SKM-1 (cell line): ENCODE results near the gene DAP3.
"Not testable (repeated sequence)": the region's sequence is repeated elsewhere in the genome, so short reads cannot be mapped to it uniquely, and the experiment has no call there.

Experiments
- DNase-seq: peaks from one replicate; lab custom pipeline; 2025; ENCODE audit not compliant: unreplicated experiment; lab: John Stamatoyannopoulos, UW

The DAP3 gene

DNA sequence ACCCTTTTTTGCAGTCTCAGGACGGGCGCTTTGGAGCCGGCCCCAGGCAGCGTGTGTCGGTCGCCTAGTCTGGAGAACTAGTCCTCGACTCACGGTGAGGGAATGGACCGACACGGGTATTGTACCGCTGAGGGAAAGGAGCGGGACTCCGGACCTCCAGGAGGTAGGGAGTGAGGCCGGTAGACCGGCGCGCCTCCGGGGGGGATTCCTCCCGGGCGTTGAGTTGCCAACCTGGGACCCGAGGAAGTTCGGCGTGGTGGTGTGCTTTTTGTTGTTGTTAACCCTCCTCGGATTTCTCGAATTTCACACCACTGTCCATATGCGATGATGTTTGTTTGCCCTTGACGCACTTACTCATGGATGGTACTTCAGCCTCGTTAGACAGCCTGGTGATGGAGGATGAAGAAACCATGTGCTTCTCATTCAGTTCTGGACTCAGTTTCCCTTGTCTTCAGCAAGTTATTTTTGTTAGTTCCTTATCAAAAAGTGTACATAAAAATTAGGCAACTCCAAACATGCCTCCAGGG is at the start of gene DAP3:
Gene DAP3 (plus strand): TSS at position 11 of the 527 bp plus-strand sequence. CDS start 20,689 bp downstream, outside the sequence.
- not testable (repeated sequence) for DNase-seq

DNA sequence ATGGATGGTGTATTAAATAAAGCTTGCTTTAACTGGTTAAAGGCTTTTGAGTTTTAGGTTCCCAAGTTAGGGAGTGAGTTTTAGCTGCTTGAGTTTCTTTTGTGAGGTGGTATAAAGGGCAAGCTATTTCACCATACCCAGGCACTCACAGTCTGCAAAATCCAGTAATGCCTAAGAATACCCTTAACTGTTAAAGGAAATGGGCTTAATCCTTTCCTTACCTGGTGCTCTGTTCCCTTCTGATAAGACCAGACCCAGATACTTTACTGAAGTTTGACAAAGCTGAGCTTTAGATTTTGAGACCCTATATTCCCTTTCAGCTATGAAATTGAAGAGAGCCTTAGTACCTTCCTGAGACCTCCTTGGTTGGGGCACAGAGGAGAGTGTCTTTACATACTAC is 48.5 kb upstream of the DAP3 start:
- DNase-seq: no peak

- DNase-seq: not testable (repeated sequence)
Observed at GRCh38 chr1:155642559-155643180, 46.2 kb upstream of the DAP3 start.

- no peak for DNase-seq
Observed at GRCh38 chr1:155643230-155643629, 45.7 kb upstream of the DAP3 start.

- no peak for DNase-seq
Observed at GRCh38 chr1:155645034-155645598, 43.8 kb upstream of the DAP3 start.

GRCh38 chr1:155645648-155646047 is 43.2 kb upstream of the DAP3 start:
- no peak for DNase-seq

DNA sequence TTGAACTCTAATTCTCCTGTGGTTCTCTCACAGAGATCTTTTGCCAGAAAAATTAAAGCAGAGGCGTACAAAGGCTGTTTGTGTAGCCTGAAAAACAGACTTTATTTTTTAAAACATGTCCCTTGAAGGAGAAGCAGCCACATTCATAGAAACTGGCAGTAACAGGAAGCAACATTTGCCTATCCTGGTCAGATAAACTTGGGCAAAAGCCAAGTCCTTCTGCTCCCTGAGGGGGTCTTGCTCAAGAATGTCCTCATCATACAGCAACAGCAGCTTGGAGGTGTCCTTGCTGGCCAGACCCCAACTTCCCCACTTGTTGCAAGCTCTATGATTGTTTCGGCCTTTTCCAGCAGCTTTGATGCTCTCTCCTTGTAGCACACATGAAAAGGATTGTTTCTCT is 42.6 kb upstream of the DAP3 start:
- DNase-seq: no peak

- DNase-seq: peak; percentile 25
Observed at GRCh38 chr1:155648207-155649147, 40.4 kb upstream of the DAP3 start.

- peak; percentile 79 for DNase-seq
Observed at GRCh38 chr1:155649676-155650075, 39.2 kb upstream of the DAP3 start.

GRCh38 chr1:155650231-155650757 is 38.6 kb upstream of the DAP3 start:
- DNase-seq: peak; percentile 22

GRCh38 chr1:155651861-155652661 is 36.8 kb upstream of the DAP3 start:
- DNase-seq: no peak

DNA sequence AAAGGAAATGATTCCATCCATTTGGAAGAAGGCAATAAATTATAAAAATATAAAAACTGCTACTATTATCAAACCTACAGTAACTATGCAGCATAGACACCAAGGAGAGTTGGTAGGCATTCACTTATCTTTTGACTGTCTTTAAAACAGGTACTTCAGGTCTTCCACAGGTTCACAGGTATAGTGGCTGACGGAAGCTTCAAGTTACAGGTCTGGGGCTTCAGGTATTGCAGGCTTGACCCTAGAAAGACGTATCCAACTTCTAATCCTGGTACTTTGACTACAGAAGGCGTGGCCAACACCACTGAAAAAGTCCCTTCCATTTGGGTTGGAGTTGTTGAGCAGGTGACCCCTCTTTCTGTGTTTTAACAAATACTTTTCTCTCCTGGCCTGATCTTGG is 35.9 kb upstream of the DAP3 start:
- DNase-seq: no peak

DNA sequence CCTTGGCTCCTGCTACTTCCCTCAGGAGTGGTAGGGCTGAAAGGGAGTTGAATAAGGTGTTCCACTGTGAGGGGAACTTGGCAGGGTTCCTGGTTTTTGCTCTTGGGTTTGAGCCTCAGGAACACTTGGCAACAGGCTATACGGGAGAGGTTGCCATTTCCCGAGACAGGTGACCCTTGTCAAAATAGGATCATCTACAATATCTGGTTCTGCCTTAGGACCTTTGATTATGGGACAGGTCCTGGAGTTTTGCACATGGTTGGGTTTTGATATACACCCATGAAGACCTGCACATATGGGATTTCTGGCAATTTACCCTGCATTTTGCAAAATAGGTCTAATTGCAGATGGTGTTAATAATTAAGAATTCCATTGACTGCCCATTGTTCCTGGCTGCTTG is 31.4 kb upstream of the DAP3 start:
- no peak for DNase-seq

- DNase-seq: not testable (repeated sequence)
Observed at GRCh38 chr1:155661239-155661638, 27.7 kb upstream of the DAP3 start.

DNA sequence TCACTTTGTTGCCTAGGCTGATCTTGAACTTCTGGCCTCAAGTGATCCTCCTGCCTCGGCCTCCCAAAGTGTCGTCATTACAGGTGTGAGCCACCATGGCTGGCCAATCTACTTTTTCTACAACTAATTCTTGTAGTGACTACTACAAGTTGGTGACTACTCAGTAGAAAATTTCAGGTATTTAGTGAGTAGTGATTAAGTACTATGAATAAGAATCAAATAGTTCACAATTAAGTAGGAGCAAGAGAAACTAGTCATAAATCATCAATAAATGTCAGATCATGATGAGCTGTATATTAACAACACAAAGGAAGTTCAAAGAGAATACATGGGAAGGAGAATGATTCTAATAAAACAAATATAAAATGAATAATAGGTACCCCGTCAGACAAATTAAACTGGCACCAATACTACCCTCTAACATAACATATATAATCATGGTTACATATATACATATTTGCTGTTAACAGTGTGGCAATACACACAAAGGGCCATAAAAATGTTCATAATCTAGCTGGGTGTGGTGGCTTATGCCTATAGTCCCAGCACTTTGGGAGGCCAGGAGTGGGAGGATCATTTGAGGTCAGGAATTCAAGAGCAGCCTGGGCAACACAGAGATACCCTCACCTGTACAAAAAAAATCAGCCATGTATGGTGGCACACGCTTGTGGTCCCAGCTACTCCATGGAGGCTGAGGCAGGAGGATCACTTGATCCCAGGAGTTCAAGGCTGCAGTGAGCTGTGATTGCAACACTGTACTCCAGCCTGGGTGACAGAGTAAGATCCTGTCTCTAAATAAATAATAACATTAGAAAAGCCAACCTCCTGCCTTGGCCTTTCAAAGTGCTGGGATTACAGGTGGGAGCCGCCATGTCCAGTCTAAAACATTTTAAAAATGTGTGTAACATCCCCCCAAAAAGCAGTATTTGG is 19.4 kb upstream of the DAP3 start:
- no peak for DNase-seq

- no peak for DNase-seq
Observed at GRCh38 chr1:155671750-155672149, 17.1 kb upstream of the DAP3 start.

- DNase-seq: no peak
Observed at GRCh38 chr1:155673003-155673402, 15.9 kb upstream of the DAP3 start.

- DNase-seq: no peak
Observed at GRCh38 chr1:155678027-155678426, 10.9 kb upstream of the DAP3 start.

DNA sequence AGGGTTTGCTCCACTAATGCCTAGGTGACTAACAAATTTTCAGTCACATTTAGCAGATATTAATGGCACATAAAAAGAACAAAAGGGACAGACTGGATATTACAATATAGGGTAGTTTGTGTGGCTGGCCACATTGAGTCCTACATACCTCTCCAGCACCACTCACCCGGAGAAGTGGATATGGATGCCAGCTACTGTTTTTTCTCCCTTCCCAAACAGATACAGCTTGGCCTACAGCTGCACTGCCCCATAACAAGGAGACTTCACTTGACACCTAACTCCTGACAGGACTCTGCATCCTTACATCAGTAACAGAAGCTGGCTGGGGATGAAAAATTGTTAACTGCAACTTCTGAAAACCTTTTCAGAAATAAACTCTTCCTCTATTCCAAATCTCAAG is 9.9 kb upstream of the DAP3 start:
- not testable (repeated sequence) for DNase-seq

- no peak for DNase-seq
Observed at GRCh38 chr1:155680531-155680930, 8.4 kb upstream of the DAP3 start.
